GM18861 (cell line): ENCODE data around the gene ZCWPW2.
A peak's percentile ranks its signal among the peaks of the same experiment; 100 is the strongest.

Experiments
- ATAC-seq: cut with Tn5 transposase; IDR thresholded peaks from one replicate; pipeline ENCODE4 v1.9.1; 2021; ENCODE audit not compliant: unreplicated experiment

ZCWPW2 gene, protein sequence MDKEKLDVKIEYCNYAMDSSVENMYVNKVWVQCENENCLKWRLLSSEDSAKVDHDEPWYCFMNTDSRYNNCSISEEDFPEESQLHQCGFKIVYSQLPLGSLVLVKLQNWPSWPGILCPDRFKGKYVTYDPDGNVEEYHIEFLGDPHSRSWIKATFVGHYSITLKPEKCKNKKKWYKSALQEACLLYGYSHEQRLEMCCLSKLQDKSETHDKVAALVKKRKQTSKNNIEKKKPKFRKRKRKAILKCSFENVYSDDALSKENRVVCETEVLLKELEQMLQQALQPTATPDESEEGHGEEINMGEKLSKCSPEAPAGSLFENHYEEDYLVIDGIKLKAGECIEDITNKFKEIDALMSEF

DNA sequence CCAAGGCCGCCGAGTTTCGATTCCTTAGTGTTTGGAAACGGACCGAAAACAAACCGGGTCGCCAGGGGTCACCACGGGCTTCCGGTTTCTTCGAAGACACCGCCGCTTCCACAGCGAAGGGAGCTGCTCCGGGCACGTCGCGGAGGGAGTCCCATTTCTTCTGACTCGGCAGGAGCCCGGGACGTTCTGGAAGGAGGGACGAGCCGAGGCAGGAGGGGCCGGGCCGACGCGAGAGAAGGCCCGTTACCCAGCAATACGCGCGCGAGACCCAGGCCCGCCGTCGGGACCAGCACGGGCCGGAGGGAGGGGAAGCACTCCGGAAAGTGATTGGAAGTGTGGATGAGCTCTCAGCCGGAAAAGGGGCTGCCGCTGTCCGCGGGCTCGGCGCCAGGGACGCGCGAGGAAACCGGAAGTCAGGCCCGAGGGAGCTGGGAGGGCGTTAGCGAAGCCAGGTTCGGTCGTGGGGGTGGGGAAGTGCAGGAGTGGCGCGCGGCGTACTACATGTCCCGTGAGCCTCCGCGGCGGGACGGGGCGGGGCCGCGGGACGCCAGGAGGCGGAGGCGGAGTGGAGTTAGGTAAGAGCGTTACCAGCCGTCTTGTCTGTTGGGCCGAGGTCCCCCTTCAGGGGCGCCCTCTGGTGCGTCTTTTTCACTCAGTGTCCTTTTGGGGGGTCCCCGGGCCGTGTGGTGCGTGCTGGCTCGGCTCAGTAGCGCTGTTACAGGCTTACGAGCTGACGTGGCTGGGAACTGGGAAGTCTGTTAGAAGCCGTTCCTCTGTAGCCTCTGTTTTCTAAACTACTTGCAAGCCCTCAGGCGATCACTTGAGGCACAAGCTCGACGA is at the start of gene ZCWPW2, which contains the start of gene AZI2:
ZCWPW2 (plus strand) TSS at position 93 of the 840 bp plus-strand sequence. CDS start 64,348 bp downstream, outside the sequence.
AZI2 (minus strand) TSS at position 196 of the 840 bp plus-strand sequence. CDS start 8,207 bp downstream, outside the sequence.
- peak; percentile 89 for ATAC-seq

DNA sequence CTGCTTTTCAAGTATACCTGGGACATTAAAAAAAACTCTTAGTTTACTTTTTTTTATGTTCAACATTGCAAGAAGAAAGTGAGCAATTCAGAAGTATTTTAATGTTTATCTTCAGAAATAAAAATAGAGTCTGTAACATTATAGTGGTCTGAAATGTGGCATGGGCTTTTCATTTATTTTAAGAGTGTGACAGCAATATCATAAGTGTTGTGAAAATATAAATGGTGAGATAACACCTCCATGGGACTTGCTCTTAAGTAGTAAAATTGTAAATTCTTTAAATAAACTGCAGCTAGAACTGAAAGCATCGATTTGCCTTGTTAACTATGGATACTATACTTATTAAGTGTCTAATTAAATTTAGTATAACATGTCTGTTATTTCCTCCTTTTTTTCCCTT is 48.8 kb upstream of the ZCWPW2 start:
- no peak for ATAC-seq

DNA sequence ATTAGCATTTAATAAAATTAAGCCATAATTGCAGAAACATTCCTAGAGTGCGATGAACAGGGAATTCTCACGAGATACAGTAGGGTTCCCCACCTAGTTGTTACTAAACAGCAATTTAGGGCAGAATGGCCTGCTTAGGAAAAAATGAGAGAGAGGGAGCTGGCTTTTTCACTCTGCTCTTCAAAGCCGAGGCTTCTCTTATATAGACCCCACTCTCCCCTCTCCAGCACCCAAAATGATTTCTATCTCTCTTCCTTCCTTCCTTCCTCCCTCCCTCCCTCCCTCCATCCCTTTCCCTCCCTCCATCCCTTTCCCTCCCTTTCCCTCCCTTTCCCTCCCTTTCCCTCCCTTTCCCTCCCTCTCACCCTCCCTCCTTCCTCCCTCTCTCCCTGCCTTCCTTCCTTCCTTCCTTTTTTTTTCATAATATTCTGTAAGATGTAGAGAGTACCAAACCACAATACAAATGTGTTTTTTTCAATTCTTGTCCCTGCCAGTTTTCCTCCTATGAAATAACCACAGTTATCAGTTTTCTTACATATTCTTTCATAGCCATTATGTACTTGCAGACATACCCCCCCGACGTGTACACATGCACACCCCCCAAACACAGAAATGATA is 48.1 kb upstream of the ZCWPW2 start:
- ATAC-seq: no peak

DNA sequence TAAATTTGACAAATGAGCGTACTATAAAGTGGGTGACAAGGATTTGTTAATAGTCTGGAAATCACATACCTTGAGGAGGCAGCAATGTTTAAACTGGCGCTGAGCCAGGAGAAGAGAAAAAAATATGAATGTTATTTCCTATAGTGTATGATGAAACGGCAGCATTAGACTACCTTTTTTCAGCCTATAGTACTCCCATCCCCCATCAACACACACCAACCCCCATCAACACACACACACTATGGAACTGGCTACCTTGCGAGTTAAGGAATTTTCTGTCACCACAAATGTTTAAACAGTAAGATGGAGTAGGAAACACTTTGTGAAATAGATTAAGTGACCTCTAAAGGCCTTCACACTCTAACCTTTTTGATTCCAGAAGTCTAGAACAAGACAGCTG is 46.8 kb upstream of the ZCWPW2 start:
- no peak for ATAC-seq

DNA sequence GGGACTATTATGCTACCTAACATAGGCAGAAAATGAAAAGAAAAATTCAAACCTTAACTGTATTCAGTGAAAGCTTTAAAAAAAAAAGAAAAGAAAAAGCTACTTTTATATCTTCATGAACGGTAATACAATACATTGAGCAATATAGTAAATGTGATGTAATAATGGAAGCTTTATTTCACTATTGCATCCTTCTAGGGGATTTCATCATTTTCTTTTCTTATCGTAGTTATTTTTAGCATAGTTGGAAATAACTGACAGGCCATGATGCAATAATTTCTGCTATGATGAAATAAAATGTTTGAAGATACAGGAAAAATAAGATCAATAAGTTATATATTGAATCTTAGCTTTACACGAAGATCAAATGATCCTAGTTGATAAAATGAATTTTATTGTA is 40.3 kb upstream of the ZCWPW2 start:
- no peak for ATAC-seq

DNA sequence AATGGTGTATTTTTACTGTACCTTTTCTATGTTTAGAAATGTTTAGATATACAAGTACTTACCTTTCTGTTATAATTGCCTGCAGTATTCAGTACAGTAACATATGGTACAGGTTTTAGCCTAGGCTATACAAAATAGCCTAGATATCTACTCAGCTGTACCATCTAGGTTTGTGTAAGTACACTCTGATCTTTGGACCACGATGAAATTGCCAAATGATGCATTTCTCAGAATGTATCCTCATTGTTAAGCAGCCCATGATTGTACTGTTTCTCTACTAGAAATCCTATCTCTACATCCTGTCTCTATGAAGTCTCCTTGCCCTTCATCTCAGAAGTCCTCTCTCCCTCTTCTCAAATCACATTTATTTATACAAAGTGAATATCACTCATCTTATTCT is 32.8 kb upstream of the ZCWPW2 start:
- no peak for ATAC-seq

DNA sequence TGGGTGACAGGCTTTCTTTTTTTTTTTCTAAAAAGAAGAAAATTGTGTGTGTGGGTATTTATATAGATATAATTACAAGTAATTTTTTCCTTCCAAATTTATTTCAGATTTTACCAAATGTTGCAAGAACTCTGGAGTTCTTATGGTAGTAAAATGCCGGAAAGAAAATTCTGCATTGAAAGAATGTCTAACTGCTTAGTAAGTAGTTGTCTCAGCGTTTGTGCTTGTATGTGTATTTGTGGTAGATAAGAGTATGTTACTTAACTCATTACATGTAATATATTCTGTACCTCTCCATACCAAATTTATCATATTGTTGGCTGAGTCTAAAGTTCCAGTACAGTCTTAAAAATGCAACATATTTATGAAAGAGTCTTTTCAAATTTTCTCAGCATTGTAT is 32.3 kb upstream of the ZCWPW2 start:
- no peak for ATAC-seq

DNA sequence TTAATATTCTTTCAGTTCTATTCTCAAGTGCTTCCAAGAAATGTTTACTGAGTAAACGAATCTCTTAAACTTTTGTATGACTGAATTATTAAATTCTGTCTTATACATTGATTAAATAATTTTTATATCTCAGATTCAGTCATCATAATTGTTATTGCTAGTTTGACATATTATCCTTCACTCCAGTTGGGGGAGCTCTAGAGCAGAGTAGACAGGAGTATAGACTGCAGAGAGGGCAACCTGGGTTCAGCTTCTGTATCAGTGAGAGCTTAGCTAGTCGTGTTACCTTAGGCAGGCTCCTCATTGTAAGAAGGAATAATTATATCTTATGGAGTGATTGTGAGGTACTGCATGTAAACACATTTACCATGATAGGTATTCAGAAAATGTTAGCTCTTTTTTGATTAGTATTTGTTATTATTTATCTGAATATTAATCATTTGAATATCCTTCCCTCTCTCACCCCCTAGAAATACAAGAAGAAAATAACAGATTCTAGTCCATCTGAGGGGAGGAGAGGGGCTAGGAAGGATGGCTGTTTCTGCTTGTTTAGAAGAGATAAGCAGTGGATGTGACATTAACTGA is 31.0 kb upstream of the ZCWPW2 start:
- ATAC-seq: peak; percentile 78

DNA sequence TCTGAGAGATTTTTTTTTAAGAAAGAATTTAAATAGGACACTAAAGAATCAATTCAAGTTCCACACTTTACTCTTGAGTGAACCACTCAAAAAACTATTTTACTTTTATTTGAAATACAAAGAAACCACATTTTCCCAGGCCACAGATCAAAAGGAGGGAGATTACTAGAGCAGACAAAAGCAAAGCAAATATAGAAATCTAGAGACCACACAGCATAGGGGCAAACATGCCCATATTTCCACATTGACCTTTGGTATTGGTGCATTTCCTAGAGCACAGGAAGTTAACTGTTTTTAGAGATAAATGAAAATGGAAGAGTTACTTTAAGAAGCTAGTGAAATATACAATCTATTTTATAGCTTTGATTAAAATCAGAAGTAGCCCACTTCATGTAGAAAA is 27.5 kb upstream of the ZCWPW2 start:
- no peak for ATAC-seq

DNA sequence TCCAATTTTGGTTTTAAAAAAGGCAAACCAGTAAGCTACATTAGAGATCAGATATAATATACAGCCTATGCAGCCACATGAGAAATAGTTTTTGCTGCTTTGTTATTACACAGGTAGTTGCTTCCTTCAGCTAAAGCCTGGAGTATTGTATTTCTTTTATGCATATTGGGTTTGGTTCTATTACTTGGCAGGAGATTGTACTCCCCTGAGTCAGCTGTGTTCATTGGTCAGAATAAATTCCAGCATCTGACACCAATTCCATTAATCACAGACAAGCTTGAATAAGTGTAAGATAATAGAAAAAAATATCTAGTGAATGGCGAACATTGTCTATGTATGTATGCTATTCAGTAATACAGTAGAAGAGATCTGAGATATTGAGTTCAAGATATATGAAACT is 26.1 kb upstream of the ZCWPW2 start:
- no peak for ATAC-seq

DNA sequence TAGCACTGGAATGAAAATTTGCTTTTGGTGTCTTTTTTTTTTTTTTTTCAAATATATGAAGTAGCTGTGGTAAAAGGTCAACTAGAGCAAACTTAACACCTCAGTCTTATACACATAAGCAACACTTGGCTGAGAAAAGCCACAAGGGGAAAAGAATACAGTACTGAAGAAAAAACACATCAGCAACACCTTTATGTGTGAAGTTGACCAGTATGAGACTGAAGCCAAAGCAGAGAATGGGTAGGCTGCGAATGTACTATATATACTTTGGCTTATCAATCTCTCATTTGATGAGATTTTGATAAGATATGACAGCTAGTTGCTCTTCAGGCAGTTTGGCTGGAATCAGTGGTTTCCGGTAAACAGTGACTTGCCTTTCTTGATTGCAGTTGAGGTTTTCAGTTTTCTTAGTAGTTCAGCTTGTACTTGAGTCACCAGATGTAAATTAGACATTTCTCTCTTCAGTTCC is 22.0 kb upstream of the ZCWPW2 start:
- no peak for ATAC-seq

DNA sequence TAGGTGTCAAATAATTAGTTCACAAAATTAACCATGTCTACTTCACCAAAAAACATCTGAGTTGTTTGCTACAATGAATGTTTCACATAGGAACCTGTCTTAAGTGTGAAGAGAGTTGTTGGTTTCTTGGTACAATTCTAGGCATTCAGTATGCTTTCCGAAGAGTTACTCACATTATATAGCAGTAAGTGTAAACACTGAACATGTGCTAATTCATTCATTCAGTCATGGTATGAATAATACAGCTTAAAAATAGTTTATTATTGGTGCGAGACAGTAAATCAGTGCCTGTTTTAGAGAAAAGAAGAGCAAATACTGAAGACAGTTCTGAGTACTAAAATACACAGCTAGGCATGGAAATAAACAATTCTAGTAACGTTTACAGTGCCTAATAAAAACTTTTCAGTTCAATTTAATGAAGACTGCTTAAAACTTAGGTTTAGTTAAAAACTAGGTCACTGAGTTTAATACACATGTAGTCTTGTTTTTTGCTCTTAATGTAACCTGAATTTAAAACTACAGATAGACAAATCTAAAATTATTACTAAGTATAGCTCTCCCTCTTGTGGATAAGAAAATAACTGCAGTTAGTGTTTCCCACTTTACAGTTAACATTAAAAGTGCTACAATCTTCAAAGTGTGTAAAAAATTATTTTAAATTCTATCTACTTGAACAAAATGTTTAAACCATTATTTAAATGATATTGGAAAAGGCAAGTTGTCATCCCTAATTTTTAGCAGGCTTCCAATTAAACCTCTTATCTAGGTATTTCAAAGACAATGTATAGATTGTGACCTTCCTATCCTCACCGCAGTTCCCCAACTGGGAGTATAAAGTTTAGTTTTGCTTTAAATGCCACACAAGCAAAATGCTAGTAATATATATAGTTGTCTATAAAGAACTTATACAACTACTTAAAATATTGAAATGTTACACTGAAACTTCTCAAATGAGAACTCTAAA is 20.1 kb upstream of the ZCWPW2 start:
- peak; percentile 40 for ATAC-seq

DNA sequence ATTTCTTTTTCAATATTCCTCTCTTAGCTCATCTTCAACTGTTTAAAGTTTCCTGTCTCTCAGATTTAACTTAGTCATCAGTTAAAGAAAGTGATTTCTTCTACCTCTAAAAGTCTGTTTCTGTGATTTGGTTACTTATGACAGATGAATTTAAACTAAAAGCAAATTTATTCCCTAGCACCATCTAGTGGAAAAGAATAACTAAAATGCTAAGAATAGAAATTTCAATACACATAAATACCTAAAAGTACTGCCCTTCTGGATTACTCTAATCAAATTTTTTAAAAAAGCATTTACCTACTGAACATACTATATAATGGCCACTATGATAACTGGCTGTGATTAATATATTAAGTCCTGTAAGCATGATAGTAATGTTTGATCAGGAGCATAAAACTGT is 14.0 kb upstream of the ZCWPW2 start:
- no peak for ATAC-seq

DNA sequence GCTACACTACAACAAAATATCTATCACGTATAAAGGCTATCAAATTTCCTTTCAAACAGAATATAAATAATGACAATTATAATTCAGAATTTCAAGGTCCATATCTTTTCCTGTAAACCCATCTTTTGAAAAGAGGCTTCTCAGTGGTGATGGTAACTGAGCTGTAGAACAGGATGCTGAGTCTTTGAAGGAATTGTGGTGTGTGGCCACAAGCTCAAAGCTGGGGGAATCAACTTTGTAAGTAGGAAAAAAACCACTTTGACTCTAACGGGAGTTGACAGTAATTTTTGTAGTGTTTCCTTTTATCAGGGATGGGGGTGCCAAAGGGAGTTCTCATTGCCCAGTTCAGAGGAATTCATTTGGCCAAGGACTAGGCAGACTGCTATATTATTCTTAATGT is 13.3 kb upstream of the ZCWPW2 start:
- no peak for ATAC-seq

DNA sequence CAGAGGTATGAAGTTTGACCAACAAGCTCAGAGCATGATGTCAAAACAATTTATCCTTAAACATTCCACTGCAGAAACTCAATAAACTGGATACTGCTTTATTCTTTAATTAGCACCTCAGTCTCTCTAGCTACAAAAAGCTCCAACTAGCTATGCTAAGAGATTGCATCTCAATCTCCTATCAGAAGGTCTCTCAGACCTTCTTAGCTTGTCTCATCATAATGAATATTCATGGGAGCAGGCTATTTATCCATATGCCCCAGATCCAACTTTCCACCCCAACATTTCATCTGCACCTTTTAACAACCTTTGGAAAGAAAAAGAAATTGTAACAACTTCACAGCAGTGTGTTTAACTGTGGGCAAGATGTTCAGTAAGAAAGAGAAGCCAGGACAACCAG is 11.3 kb upstream of the ZCWPW2 start:
- ATAC-seq: no peak

DNA sequence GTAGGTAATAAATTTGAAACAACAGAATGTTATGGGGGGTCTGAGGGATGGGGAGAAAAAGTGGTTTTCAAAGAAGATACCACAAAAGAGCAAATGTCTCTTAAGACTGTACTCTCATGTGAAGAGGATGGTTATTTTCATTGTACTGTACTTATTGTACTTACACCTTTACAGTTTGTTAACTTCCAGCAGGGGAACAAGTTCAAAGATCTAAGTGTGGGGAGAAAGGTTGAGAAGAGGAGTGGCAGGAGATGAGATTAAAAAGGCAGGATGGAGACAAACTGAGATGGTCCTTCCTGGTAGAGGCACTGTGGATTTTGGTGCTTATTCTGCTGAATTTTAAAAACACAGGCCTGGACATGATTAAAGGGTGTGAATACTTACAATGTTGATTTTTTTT is 5.4 kb upstream of the ZCWPW2 start:
- no peak for ATAC-seq

DNA sequence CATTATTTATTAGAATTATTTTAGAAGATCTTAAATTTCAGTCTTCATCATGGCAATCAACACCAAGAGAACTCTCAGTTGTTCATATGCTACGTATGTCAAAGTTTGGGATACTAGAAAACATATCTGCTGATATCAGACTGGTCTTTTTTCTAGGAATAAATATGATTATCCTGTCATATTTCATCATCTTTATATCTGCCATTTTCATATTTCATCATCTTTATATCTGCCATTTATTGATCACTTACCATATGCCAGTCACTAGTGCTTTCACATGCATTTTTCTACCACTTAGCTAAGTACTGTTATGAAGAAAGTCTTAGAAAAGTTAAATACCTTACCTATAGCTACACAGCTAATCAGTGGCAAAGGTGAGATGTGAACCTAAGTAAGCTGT is 2.8 kb upstream of the ZCWPW2 start:
- no peak for ATAC-seq

DNA sequence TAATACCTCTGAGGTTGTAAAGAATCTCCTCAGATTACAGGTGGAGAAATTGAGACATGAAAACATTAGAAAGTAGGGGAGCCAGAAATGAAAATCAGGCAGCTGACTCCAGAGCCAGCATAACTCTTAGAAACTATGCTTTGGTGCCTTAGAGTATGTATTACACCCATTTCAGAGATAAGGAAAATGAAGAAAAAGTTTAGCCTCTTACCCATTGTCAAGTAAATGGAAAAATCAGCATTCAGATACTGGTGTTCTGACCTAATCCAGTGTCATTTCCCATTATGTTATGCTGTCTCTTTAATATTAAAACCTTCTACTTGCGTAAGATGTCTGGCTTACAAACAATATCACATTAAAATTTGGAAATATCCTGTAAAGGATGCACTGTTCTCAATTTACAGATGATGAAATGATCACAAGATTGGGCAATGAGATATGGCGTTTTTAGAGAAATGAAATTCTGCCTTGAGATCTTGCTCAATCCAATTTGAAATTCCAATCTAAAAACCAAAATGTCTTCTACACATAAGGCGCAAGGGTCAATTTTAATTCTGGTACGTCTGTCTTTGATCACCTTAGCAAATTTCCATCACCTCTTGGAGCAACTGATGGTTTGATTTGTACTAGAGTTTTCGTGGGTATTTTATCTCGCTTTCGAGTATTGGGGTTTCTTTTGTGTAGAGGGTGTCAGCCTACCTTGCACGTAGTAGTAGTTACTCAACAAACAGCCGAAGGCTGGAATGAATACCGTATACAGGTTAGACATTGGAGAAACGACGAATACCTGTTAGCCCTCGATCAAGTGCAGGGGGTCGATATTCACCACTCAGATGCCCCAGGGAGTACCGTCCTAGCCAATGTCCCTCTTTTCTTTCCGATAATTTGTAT is 902 bp upstream of the ZCWPW2 start:
- no peak for ATAC-seq

DNA sequence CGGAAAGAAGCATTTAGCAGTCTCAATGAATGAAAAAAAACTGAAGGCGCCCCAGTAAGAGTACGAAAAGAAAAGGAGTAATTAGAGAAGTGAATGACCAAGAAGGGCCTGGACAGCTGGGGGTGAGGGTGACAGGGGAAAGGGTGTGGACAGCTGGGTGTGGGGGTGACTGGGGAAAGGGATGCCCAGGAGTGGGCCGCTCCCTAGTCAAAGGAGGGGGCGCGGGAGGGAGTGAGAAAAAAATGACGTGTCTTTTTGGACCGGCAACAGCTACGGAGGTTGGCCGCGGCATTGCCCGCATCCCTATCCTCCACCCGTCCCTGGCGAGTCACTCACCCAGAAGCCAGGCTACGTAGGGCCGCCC is 274 bp upstream of the ZCWPW2 start:
- ATAC-seq: no peak
